Activated CD8-positive, alpha-beta T cell treated with anti-CD3 and anti-CD28 coated beads for 36 hours (primary cell): Measurements from ENCODE around the gene SOCS1. TPM values are rescaled to one million over a fixed set of nuclear protein-coding genes. Genes with fewer than 3 reads are reported as not detected.

Experiments used
- ATAC-seq: fragments of 200-7000 bp; cut with Tn5 transposase; one replicate; pipeline ENCODE4 v1.10.0; 2021; ENCODE audit warnings: mild to moderate bottlenecking, moderate library complexity
- CTCF ChIA-PET: fragments of 350-600 bp; sonication (Branson Sonifier 250); formaldehyde crosslinking; loops from one replicate; lab custom pipeline; 2021; ENCODE audit warnings: antibody characterized with exemption; lab: Charles Lee
- POLR2A ChIA-PET: fragments of 350-600 bp; sonication (Branson Sonifier 250); formaldehyde crosslinking; loops from one replicate; lab custom pipeline; 2021; ENCODE audit warnings: antibody characterized with exemption; lab: Charles Lee
- DNase-seq: peaks from one replicate; pipeline ENCODE4 v3.0.0-alpha.2; 2020
- H3K27ac Mint-ChIP-seq: one replicate; pipeline ENCODE4 v1.8.0; 2021; ENCODE audit warnings: mild to moderate bottlenecking, mixed read lengths
- H3K27me3 Mint-ChIP-seq: one replicate; pipeline ENCODE4 v1.8.0; 2021; ENCODE audit warnings: mixed read lengths
- H3K36me3 Mint-ChIP-seq: one replicate; pipeline ENCODE4 v1.8.0; 2021; ENCODE audit warnings: low read depth, mixed read lengths
- H3K4me1 Mint-ChIP-seq: one replicate; pipeline ENCODE4 v1.8.0; 2021; ENCODE audit warnings: low read depth, mixed read lengths
- H3K4me3 Mint-ChIP-seq: one replicate; pipeline ENCODE4 v1.8.0; 2021; ENCODE audit warnings: mild to moderate bottlenecking, moderate library complexity, mixed read lengths
- H3K9me3 Mint-ChIP-seq: one replicate; pipeline ENCODE4 v1.8.0; 2021; ENCODE audit warnings: mixed read lengths
- CTCF ChIP-seq: fragments of 200-600 bp; IDR thresholded peaks from one replicate; pipeline ENCODE4 v1.8.0; 2022; ENCODE audit warnings: antibody characterized with exemption, mild to moderate bottlenecking
- intact Hi-C: fragments of 100-400 bp; cut with micrococcal nuclease; formaldehyde crosslinking; loops from one replicate; pipeline ENCODE4 v1.10.0; 2022
- total RNA-seq, 2 experiments: library from RNA; stranded (reverse); gene quantifications; one replicate each; pipeline ENCODE4 v1.2.3, GENCODE V29; 2021

Gene SOCS1
- total RNA-seq, 2 experiments from 2014 or later, result 75.7 to 75.8 TPM

GRCh38 chr16:11296706-11297491 lies 40.9 kb upstream of the SOCS1 start:
- Mint-ChIP-seq H3K4me3 (peak overlapping the region; percentile 24), H3K27me3 (peaks cover 10% of the 10 kb centered on the region), H3K27ac (peak overlapping the region; percentile 69), H3K4me1 (peaks cover 44% of the 10 kb centered on the region), H3K36me3 (no peaks in the 10 kb centered on the region), H3K9me3 (no peaks in the 10 kb centered on the region)
- DNase-seq, result peak; percentile 48
- no peak for TF ChIP-seq CTCF
- POLR2A ChIA-PET, result interaction anchor here (1.0 to 3.1 kb wide), 9 partner anchors 12 to 197 kb away, joined by 3 to 26 read pairs (median 7); partner anchors contain the start of gene SOCS1
- intact Hi-C loops, result no loop called here
- peak; percentile 37 for ATAC-seq
- CTCF ChIA-PET, result interaction anchor here (0.7 to 2.8 kb wide), 10 partner anchors 29 to 333 kb away, joined by 3 to 14 read pairs (median 4); partner anchors contain the start of gene SOCS1

DNA sequence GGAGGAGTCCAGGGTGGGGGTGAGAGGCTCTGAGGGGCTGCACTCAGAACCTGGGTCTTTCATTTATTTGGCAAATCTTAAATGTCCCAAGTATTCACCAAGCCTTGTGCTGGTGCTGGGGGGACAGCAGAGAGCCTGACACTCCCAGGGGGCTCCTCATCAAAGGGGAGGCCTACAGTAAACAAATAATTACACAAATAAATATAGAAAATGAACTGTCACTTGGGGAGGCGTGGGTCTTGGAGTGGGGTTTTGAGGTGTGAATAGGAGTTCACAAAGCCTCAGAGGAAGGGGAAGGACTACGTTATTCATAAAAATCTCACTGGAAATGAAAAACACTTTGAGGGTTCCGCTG lies 40.3 kb upstream of the SOCS1 start:
- no peaks in the 10 kb centered on the region for H3K9me3 Mint-ChIP-seq
- peaks cover 44% of the 10 kb centered on the region for H3K4me1 Mint-ChIP-seq
- no peaks in the 10 kb centered on the region for H3K36me3 Mint-ChIP-seq
- no peak for ATAC-seq
- intact Hi-C loops, result no loop called here
- no peak for TF ChIP-seq CTCF
- H3K27me3 Mint-ChIP-seq, result peaks cover 10% of the 10 kb centered on the region
- no peak for DNase-seq
- ChIA-PET CTCF (interaction anchor here (1.3 kb wide), 1 partner anchor 28 kb away, joined by 3 read pairs; no protein-coding TSS in a partner anchor), POLR2A (interaction anchor here (1.5 to 3.1 kb wide), 3 partner anchors 15 to 41 kb away, joined by 6 to 26 read pairs (median 17); partner anchors contain the start of gene SOCS1)
- peak overlapping the region; percentile 69 for H3K27ac Mint-ChIP-seq
- H3K4me3 Mint-ChIP-seq, result no peak overlapping the region

GRCh38 chr16:11295672-11296071 lies 39.7 kb upstream of the SOCS1 start:
- H3K4me3 Mint-ChIP-seq, result no peak overlapping the region
- no peak overlapping the region for H3K27ac Mint-ChIP-seq
- TF ChIP-seq CTCF, result no peak
- intact Hi-C loops, result no loop called here
- H3K4me1 Mint-ChIP-seq, result peaks cover 44% of the 10 kb centered on the region
- no peaks in the 10 kb centered on the region for H3K9me3 Mint-ChIP-seq
- peaks cover 10% of the 10 kb centered on the region for H3K27me3 Mint-ChIP-seq
- no peak for DNase-seq
- ChIA-PET POLR2A (interaction anchor here (0.9 to 1.0 kb wide), 2 partner anchors 16 to 40 kb away, joined by 4 to 7 read pairs; partner anchors contain the start of gene SOCS1), CTCF (no interaction called here)
- no peaks in the 10 kb centered on the region for H3K36me3 Mint-ChIP-seq
- no peak for ATAC-seq

DNA sequence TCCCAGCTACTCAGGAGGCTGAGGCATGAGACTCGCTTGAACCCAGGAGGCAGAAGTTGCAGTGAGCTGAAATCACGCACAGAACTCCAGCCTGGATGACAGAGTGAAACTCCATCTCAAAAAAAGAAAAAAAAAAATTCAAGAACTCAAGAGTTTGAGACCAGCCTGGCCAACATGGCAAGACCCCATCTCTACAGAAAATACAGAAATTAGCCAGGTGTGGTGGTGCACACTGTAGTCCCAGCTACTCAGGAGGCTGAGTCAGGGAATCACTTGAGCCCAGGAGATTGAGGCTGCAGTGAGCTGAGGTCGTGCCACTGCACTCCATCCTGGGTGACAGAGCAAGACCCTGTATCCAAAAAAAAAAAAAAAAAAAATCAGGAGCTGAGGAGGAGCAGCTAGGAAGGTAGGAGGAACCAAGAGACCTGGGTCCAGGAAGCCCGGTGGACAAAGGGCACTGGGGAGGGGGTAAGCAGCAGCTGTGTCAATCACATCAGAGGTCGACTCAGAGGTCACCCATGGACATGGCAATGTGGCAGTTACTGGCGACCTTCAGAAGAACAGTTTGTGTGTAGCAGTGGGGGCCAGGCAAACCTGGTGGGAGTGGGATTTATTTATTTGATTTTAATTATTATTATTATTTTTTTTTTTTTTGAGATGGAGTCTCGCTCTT lies 36.2 kb upstream of the SOCS1 start:
- no peak for ATAC-seq
- Mint-ChIP-seq H3K4me1 (peaks cover 26% of the 10 kb centered on the region), H3K27me3 (peaks cover 10% of the 10 kb centered on the region), H3K9me3 (no peaks in the 10 kb centered on the region), H3K27ac (no peak overlapping the region), H3K36me3 (no peaks in the 10 kb centered on the region), H3K4me3 (no peak overlapping the region)
- TF ChIP-seq CTCF, result no peak
- ChIA-PET POLR2A (no interaction called here), CTCF (interaction anchor here (1.1 kb wide), 2 partner anchors 61 to 328 kb away, joined by 3 read pairs; no protein-coding TSS in a partner anchor)
- intact Hi-C loops, result no loop called here
- DNase-seq, result no peak
